ENCODE data around the gene NUP35.

NUP35 gene, protein sequence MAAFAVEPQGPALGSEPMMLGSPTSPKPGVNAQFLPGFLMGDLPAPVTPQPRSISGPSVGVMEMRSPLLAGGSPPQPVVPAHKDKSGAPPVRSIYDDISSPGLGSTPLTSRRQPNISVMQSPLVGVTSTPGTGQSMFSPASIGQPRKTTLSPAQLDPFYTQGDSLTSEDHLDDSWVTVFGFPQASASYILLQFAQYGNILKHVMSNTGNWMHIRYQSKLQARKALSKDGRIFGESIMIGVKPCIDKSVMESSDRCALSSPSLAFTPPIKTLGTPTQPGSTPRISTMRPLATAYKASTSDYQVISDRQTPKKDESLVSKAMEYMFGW

DNA sequence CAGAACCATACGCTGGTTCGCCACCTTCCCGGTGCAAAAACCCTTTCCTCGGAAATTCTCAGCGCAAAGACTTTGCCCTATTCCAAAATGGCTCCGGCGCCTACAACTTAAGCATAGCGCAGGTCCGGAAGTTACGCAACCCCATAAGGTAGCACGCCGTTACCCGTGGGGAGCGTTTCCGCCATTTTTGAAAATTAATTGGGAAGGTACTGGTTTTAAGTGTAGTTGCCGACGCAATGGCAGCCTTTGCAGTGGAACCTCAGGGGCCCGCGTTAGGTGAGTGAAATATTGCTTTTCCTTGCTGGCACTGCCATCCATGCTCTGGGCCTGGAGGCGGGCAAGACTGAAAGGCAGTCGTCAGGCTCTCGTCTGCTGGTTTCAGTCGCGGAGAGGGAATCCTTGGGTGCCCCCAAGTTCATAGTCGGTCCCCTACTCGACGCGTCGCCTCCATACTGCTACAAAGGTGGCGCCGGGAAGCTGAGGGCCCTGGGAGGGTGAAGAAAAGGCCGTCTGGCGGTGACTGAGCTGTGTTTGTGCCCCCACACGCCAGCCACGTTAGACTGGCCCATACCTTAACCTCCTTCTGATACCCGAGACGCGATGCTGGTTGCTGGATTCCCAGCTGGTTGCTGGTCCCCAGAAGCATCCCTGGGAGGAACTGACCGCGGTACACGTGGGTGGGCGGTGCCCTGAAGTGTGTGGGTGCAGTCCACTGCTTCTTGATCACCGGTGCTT is at the start of gene NUP35:
TSS of gene NUP35 (plus strand) at position 222 of the 735 bp plus-strand sequence. CDS start at position 237, 15 bp downstream.
- peak; percentile 92 for DNase-seq

DNA sequence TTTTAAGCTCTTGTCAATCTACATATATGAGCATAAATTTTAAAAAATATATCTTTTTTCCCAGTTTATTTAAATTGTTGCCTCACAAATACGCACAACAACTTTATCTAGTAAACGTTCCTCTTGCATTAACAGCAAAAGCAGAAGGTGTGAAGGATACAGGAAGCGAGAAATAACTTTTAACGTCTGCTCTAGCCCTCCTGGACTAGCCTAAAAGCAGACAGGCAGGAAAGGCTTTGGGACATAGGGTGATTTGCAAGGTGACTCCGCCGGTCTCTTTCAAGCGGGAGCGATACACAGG is 46.1 kb upstream of the NUP35 start:
- DNase-seq = no peak

DNA sequence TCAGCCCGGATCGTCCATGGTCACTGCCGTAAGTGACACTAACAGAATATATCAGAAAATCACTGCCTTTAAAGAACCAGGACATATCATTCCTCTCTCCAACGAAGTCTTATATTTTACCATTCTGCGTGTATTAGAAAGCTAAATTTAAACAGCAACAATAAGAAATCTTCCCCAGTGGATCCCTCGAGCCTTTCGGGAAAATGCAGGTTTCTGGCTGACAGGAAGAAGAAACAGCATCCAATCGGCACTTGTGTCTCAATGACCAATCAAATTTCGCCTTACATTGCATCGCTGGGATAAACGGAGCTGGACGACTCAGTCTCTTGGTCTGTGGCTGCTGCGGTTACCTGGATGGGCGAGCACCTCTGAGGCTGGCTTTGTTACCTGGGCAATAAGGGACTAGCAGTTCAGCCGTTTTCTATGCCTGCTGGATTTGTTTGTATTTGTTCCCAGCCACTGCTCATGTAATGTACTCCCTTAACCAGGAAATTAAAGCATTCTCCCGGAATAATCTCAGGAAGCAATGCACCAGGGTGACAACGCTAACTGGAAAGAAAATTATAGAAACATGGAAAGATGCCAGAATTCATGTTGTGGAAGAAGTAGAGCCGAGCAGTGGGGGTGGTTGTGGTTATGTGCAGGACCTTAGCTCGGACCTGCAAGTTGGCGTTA is 45.6 kb upstream of the NUP35 start, which contains the start of gene DUSP19:
TSS of gene DUSP19 (plus strand) at position 284 of the 675 bp plus-strand sequence. CDS start at position 471, 187 bp downstream.
- peak; percentile 91 for DNase-seq

DNA sequence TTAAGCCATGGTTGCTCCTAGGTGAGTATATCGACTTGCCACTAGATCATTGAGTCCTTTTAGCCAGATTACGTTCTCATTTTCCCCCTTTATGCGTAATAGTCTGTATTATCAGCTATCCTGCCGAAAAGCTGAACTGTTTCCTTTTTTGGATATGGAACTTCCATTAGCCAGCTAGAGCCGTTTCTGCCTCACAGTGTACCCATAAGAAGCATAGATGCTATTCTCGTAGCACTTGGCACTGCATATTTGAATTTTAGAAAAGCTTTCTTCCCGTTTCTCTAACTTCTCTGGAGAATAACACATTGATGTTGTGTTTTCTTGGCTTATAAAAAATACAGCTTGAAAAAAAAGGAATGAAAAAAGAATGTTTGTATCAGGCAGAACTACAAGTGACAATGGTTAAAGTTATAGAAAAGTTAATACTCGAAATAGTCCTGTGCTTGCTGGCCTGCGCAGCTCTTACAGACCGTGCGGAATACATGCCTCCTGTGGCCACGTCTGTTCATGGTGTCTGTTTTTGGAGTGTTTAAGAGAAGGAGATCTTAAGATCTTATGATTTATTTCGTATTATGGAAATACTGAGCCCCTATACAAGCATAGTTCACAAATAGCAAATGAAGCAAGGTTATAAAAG is 45.0 kb upstream of the NUP35 start:
- DNase-seq = no peak

DNA sequence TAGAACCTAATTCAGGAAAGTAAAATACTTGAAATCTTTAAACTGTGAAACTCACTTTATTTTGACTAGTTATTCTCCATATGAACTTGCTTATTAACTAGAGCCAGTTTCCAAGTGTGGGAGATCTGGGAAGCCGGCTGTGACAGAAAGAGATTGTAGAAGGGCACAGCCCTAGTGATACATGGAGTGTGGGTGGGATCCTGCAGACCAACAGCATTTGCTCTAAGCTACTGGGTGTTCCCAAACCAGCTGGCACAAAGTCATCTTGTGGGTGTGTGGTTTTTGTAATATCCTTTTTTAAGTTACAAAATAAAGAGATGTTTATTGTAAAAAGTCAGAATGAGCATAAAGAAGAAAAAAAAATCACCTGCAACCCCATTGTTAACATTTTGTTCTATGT is 42.3 kb upstream of the NUP35 start:
- DNase-seq = no peak

DNA sequence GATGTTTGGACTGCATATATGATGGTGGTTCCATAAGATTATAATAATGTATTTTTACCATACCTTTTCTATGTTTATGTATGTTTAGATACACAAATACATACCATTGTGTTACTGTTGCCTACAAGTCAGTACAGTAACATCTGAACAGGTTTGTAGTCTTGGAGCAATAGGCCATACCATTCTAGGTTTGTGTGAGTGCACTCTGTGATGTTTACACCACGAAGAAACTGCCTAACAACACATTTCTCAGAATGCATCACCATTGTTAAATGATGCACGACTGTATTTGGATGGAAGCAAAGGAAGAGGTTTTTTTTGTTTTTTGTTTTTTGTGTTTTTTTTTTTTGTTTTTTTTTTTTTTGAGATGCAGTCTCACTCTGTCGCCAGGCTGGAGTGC is 36.2 kb upstream of the NUP35 start:
- no peak for DNase-seq

DNA sequence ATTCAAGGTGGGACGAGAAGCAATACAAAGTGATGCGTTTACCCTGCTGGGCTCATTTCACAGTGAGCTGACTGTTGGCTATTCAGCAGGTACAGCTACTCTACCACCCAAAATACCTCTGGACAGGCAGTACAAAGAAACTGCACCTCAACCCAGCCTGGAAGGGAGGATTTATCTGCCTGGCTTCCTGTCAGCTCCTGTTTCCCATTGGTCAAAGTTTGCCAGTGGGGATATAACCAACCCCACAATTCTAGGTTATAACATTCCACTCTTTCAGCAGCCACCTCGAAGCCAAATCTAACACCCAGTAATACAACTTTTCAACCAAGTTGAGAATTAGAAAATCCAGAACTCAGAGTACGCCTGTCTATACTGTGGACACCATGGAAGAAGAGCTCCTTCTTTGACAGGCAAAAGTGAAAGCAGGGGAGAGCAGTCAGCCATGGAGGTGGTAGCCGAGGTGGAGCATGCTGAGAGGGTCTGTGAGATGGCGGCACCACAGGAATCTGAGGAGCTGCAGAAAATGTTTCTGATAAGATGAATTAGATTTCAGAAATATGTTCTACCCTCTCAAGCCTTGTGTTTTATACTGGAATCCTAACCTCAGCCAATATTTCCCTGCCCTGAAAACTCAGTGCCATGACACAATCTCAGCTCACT is 34.9 kb upstream of the NUP35 start:
- no peak for DNase-seq

DNA sequence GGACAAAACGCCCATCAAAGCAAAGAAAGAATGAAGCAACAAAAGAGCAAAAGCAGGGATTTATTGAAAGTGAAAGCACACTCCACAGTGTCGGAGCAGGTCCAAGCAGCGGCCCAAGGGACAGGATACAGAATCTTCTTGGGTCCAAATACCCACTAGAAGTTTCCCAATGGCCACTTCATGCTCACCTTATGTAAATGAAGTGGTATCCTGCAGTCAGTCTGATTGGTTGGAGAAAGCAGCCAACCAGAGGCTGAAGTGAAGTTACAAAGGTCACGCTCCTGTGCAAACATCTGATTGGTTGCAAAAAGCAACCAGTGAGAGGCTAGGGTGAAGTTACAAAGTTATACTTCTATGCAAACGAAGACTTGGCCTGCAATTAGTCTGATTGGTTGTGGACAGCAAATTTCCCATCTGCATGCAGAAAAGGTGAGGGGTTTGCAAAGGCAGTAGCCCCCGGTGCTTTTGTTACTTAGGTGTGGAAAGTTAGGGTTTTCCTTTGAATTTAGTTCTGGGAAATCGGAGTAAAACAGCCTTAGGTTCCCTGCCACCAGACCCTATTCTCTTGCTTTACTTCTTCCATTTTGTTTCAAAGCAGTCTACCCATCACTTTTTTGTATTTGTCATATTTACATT is 32.8 kb upstream of the NUP35 start:
- DNase-seq = no peak

DNA sequence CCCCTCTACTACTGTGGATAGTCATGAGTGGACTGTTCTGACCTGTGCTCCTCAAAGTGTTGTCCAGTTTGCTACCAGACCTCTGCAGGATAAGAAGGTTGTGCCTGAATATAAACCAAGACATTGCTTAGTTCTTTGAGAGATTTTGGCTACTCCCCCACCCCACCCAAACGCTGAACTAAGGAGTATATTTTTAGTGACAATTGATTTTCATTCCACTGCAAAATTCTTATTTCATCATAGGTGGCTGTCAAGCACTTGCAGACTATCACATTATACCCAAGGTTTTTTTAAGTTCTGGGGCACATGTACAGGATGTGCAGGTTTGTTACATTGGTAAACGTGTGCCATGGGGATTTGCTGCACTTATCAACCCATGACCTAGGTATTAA is 32.3 kb upstream of the NUP35 start:
- DNase-seq = no peak

DNA sequence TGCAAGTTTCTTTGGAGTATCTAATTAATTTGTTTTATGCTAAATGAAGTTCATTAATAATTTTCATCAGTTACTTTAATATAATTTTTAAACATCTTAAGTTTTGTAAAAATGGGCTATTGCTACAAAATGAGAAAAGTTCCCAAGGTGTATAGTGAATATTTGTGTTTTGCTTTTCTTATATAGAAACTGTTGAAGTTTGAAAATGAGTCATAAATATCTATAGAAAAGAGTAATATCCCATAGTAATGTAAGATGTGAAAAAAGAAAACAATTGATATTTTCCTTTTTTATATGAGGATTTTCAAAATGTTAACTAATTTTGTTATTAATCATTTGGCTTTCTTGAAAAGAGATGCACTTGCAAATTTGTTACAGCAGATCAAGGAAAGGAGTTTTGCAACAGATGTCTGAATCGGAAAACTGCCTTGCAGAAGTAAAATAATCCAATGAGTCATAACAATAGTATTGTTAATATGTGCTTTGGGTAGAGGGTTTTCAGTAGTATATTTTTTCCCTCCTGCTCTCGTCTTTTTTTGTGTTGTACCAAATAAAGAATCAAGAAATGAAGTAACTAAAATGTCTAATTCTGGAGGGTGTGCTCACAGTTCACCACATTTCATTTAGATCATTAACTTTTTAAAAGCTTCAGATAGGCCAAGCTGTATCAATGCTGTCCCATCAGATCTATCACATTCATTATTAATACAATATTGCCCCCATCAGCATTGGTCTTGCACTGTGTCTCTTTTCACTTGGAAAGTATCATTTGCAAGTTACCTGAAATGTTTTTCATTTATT is 30.2 kb upstream of the NUP35 start:
- no peak for DNase-seq

DNA sequence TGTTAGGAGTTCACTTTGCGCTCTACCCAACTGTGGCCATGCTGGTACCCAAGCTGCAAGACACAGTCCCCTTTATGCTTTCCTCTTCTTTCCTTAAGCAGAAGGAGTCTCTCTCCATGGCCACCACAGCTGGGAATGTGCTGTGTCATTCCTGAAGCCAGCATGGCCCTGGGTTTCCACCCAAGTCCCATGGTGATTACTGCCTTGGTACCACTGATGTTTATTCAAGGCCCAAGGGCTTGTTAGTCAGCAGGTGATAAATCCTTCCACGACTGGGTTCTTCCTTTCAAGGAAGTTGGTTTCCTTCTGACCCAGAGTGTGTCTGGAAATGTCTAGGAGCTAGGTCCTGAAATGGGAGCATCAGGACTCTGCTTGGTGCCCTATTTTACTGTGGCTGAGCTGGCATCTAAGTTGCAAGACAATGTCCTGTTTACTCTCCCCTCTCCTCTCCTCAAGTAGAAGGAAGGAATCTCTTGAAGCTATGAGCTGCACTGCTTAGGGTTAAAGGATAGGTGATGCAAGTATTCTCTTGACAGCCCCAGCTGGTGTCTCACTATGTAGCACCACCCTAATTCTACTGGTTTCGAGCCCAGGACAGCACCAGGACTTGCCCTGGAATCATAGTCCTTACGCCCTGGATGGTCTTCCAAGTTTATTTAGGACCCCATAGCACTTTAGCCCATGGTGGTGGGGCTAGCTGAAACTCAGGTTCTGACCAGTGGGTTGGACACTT is 18.7 kb upstream of the NUP35 start:
- no peak for DNase-seq

DNA sequence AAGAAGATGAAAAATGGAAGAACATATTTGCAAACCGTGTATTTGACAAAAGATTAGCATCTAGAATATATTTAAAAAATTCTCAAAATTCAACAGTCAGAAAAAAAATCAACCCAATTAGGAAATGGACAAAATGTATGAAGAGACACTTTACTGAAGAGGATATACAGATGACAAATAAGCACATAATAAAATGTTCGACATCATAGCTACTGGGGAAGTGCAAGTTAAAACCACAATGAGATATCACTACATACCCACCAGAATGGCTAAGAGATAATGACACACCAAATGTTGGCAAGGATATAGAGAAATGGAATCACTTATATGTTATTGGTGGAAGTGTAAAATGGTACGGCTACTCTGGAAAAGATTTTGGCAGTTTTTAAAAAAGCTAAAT is 11.7 kb upstream of the NUP35 start:
- DNase-seq = no peak

DNA sequence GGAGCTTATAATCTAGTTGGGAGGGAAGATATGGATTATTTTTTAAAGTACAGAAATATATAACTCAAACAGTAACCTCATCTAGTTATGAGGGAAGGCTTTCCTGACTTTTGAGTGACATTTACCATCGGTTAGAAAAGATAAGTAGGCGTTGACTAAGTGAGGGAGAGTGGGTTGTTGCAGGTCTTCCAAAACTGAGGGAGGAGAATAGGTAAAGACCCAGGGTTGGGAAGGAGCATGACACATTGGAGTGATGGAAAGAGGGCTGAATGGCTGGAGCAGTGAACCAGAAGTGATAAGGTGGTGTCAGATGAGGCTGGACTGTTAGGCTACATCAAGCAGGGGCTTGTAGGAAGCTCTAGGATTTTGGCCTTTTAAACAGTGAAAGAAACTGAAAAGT is 10.6 kb upstream of the NUP35 start:
- DNase-seq = no peak

DNA sequence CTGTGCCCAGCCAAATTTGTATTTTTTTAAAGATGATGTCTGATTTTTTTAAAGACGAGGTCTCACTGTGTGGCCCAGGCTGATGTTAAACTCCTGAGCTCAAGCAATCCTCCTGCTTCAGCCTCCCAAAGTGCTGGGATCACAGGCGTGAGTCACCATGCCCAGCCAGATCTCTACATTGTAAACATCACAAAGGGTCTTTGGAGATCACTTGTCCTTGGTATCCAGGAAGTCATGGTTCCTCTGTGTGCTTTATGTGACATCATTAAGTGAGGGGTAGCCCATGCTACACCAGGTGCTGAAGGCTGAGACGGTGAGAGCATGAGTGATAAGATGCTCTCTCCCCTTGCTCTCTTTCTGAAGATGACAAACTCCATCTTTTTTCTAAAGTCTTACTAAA is 7.0 kb upstream of the NUP35 start:
- no peak for DNase-seq

DNA sequence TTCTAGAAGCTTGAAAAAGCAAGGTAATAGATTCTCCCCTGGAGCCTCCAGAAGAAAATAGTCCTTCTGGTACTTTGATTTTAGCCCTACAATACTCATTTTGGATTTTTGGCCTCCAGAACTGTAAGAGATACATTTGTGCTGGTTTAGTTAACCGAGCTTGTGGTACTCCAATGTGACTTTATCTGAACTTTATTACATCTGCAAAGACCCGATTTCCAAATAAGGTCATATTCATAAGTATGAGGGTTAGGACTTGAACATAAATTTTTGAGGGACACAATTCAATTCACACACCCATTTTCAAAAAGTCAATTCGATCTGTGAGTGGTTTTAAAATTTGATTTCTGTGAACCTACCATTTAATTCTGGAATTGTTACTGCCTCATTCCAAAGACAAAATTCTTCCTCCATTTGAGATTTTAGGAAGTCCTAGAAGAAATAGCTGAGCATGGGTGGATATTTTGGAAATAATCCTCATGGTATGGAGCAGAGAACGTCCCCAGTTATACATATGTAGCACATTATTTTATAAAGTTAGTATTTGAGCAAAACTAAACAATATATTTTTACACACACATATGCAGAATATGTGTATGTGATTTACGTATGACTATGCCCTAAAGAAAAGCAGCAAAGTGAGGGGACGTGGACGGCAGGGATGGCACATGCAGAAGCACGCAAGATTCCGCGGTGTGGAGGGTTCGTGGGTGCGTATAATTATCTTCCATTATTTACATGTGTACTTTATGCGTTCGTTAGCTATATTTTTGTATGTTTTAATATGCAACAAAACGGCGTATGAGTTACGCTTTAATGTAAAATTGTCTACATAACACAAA is 905 bp upstream of the NUP35 start:
- DNase-seq = peak; percentile 5

DNA sequence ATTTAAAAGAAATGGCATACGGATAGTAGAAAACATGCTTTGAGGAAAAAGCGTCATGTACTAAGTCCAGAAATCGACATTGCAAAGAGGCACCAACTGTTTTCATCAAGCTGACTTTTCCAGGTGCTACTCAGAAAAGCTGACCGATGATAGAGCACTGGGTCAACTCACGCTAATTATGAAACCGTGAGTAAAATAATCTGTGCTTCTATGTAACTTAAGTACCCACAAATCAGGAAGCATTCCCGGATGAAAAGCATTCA is 353 bp upstream of the NUP35 start:
- DNase-seq = no peak

DNA sequence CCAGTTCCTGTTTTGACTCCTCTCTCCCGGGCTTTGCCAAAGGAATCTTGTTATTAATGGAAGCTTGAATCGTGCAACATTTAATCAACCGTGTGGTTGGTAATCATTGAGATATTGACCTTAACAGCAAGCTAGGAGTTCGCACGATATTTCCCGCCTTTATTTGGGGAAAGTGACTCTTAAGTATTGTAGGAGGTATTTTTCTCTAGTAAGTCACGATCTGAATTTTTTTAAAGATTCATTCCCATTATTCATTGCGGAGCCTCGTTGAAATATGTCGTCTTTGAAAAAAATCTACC is 663 bp downstream of the NUP35 start:
- no peak for DNase-seq

DNA sequence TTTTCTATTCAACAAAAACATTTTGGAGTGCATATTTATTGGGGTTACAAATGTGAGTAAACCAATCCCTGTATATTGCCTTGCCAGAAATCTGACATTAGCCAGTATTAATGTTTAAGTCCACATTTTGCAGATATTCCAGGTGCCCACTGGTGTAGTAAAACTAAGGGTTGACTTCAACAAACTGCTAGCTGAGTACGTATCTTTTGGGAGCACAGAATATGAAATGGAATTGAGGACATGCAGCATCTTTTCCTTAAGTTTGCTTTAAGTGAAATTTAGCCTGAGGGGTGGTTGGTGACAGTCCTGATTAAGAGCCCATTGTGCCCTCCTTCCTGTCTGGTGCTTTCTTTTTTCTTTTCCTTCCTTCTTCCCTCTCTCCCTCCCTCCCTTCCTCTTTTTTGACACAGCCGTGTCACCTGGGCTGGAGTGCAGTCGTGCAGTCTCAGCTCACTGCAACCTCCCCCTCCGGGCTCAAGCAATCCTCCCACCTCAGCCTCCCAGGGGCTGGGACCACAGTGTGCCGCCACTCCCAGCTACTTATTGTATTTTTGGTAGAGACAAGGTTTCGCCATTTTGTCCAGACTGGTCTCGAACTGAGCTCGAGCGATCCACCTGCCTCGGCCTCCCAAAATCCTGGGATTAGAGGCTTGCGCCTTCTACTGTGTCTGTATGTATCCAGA is 1.6 kb downstream of the NUP35 start:
- no peak for DNase-seq

DNA sequence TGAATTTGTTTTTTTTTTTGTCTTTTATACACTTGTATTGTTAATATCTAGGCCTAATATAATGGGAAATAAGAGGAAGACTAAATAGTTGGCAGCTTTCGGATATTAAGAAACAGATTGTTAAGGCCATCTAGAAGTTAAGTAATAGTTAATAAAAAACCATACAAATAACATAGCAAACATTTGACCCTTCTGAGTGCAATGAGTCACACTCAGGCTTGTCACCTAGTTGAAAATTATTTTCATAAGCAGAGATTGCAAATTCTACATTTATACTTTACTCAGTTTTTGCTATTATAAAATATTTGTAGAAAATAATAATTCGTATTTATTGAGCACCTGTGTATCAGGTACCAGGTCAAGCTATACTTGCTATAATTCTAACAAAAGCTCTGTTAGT is 2.4 kb downstream of the NUP35 start:
- DNase-seq = no peak

DNA sequence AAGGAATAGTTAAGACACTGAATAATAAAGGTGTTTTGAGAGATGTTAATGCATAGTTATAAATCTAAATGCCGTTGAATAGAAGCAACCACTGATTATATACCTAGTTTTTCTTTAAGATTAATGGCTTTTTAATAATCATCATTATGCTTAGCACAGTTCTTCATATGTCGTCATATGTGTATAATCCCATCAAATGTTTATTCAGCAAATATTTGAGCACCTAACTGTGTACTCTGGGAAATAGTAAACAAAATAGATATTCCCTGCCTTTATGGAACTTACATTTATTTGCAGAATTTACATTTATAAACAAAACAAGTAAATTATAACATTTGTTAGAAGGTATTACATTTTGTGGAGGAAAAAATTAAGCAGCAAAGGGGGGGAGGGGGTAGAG is 9.8 kb downstream of the NUP35 start:
- DNase-seq = no peak

Measured in activated CD4-positive, alpha-beta T cell treated with anti-CD3 and anti-CD28 coated beads, Interleukin-2, Interleukin-6, amounts not matched to agents 100 ng/mL and 50 ng/mL, durations not matched to agents 16 hours and 8 hours (primary cell).